NCI-H526 (cell line): ENCODE measurements around the gene TRIM45.
A peak's percentile ranks its signal among the peaks of the same experiment; 100 is the strongest.

Experiments used
- DNase-seq, 2 experiments: peaks; one replicate each; lab custom pipeline; 2025; lab: John Stamatoyannopoulos, UW

Gene TRIM45

GRCh38 chr1:117098287-117098890 is 23.2 kb downstream of the TRIM45 start:
- DNase-seq, result no peak

- DNase-seq, result no peak
Measured at GRCh38 chr1:117097443-117097842, 24.1 kb downstream of the TRIM45 start.

- DNase-seq, result no peak
Measured at GRCh38 chr1:117096951-117097408, 24.6 kb downstream of the TRIM45 start.

GRCh38 chr1:117094841-117095604 is 26.5 kb downstream of the TRIM45 start:
- DNase-seq, result no peak

GRCh38 chr1:117093870-117094621 is 27.5 kb downstream of the TRIM45 start:
- no peak for DNase-seq

GRCh38 chr1:117093091-117093534 is 28.4 kb downstream of the TRIM45 start:
- DNase-seq, result no peak

- no peak for DNase-seq
Measured at GRCh38 chr1:117092594-117092993, 29.0 kb downstream of the TRIM45 start.

- DNase-seq, result no peak
Measured at GRCh38 chr1:117089996-117090395, 31.6 kb downstream of the TRIM45 start.

GRCh38 chr1:117087686-117088085 is 33.9 kb downstream of the TRIM45 start:
- no peak for DNase-seq

- no peak for DNase-seq
Measured at GRCh38 chr1:117084231-117084630, 37.3 kb downstream of the TRIM45 start.

- no peak for DNase-seq
Measured at GRCh38 chr1:117079737-117080136, 41.8 kb downstream of the TRIM45 start.

- DNase-seq, result no peak
Measured at GRCh38 chr1:117077267-117077666, 44.3 kb downstream of the TRIM45 start.

- no peak for DNase-seq
Measured at GRCh38 chr1:117076648-117077047, 44.9 kb downstream of the TRIM45 start.

- DNase-seq, result no peak
Measured at GRCh38 chr1:117070124-117070523, 51.4 kb downstream of the TRIM45 start.

- DNase-seq, result no peak
Measured at GRCh38 chr1:117069220-117069844, 52.2 kb downstream of the TRIM45 start.

GRCh38 chr1:117068580-117068979 is 53.0 kb downstream of the TRIM45 start:
- no peak for DNase-seq

- peak; percentile 20 to 81 for DNase-seq
Measured at GRCh38 chr1:117067533-117068370, 53.8 kb downstream of the TRIM45 start.

GRCh38 chr1:117066367-117066766 is 55.2 kb downstream of the TRIM45 start:
- no peak for DNase-seq

- DNase-seq, result no peak
Measured at GRCh38 chr1:117061986-117062415, 59.5 kb downstream of the TRIM45 start.
